HG03139 (cell line): Measurements from ENCODE around the gene CFAP61.
A peak's percentile ranks its signal among the peaks of the same experiment; 100 is the strongest.

ENCODE experiments used
- ATAC-seq: cut with Tn5 transposase; IDR thresholded peaks from one replicate; pipeline ENCODE4 v1.9.1; 2021; ENCODE audit not compliant: unreplicated experiment

CFAP61 gene

GRCh38 chr20:20167698-20168097 lies 115.4 kb downstream of the CFAP61 start:
- ATAC-seq: no peak

GRCh38 chr20:20173254-20173653 lies 120.9 kb downstream of the CFAP61 start:
- no peak for ATAC-seq

DNA sequence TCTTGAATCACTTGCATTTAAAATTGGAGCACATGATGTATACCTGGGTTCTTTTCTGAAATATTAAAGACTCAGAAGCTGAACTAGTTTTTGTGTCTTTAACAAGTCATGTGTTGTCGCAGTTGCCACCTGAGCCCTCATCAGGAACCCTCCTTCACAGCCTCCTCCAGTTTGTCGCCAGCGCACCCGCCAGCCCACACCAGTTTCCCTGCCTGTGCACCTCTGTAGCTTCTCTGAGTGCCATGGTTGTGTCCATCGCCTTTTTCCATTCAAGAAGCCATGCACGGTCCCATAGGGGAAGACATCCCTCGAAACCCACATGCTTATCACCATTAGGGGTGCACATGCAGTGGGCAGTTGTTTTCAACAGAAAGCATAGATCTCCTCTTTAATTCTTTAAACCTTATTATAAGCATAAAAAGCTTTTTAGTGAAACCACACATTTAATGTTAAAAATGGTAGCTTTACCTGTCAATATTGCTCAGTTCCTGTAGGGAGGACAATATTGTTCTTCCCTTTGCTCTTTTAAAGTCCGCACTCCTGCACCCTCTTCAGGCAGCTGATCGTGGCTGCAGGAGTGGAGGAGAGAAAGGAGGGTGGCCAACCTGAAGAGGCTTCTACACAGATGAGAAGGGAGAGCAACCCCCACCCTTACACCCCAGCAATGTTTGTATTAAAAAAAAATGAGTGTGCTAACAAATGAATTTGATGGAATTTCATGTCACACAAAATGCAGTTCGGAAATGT lies 121.9 kb downstream of the CFAP61 start:
- no peak for ATAC-seq

DNA sequence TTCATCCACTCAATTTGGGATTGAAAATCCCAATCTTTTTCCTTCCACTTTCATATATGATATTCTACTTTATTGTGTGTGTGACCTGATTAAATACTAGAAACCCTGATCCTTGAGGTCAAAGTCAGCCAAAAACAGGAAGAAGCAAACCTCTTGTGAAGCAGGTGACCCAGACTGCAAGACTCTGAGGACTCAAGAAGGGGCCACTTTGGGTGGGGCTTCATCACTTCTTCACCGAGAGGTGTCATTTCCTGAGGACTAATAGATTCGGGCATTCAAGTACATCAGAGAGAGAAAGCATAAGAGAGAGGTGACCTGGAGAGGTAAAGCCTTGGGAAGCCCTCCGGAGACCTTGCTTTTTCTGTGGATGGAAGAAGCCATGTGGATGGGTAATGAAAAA lies 129.0 kb downstream of the CFAP61 start:
- ATAC-seq: no peak

DNA sequence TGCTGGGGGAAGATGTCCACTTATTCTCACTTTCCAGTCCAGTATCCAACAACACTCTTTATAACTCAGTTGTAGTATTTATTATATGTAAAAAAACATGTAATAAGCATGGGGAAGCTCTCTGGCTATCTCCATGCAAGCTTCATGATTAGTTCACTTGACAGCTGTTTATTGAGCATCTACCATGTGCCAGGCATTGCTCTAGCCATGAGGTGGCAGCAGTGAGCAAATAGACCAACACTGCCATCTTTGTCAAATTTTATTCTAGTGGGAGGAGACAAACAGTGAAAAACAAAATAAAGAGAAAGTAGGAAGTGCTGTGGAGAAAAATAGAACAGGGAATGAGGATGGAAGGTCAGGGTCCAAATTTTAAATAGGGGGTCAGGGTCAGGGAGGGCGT lies 131.8 kb downstream of the CFAP61 start:
- no peak for ATAC-seq

- ATAC-seq: no peak
These were observed 132.4 kb downstream of the CFAP61 start for GRCh38 chr20:20184706-20185105.

GRCh38 chr20:20188647-20189046 lies 136.3 kb downstream of the CFAP61 start:
- ATAC-seq: no peak

DNA sequence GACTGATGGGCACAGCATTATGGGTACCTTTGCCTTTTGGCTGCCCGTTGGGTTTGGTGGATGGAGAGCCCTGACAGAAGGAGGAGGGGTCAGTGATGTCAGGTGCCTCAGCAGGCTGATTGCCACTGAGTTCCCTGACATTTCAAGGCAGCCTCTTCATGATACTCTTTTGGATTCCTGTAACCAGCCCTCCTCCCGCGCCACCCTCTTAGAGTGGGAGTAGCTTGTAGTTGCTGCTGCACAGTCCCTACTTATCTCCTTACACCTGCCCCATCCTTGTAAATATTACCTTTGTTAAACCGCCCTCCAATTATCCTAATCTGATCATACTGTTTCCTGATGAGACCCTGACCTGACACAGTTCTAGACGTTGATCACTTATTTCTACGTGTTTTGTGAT lies 140.0 kb downstream of the CFAP61 start:
- ATAC-seq: no peak

DNA sequence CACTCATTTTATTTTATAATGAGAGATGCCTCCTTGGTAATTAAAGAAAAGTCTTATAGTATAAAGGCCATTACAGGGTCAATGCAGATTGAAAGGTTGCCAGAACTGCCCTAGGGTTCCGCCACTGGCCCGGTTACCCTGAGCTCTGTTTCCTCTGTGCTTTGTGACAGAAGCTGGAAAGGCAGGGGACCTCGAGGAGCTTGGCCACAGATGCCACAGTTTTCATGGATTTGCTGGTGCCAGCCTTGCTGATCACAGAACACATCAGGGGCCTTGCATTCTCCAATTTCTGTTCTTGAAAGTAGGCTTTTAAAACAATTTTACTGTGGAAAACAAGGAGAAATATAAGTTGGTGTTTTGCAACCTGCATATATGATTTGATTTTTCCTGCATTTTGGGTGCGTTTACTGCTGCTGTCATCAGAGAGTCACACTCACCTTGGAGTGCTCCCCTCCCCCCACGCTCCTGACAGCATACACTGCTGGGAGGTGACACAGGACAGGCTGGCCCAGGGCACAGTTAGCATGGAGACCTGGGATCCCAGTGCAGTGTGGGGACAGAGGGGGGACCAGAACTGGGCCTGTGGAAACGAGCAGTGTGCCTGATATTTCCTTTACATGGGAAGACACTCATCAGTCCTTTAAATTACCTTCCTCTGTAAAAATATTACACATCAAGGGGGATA lies 142.8 kb downstream of the CFAP61 start:
- ATAC-seq: no peak

- ATAC-seq: no peak
These were observed 144.3 kb downstream of the CFAP61 start for GRCh38 chr20:20196610-20197009.

DNA sequence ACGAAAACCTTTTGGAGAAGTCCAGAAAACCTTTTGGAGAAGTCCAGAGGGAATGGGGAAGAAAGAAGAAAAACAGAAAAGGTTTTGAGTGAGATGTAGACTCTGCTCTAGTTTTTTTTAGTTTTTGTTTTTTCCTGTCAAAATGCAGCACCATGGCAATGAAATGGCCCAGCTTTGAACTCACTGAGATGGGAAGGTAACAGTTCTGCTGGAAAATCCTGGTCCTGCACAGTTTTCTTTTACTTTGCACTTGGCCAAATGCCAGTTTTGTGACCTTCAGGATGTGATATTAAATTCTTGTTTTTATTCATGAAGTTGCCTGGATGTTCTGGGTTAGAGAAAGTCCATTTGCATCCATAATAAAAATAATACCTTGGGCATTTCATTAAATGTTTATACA lies 145.7 kb downstream of the CFAP61 start:
- no peak for ATAC-seq

- ATAC-seq: no peak
These were observed 147.2 kb downstream of the CFAP61 start for GRCh38 chr20:20199361-20200160.

- ATAC-seq: no peak
These were observed 148.8 kb downstream of the CFAP61 start for GRCh38 chr20:20201124-20201523.

DNA sequence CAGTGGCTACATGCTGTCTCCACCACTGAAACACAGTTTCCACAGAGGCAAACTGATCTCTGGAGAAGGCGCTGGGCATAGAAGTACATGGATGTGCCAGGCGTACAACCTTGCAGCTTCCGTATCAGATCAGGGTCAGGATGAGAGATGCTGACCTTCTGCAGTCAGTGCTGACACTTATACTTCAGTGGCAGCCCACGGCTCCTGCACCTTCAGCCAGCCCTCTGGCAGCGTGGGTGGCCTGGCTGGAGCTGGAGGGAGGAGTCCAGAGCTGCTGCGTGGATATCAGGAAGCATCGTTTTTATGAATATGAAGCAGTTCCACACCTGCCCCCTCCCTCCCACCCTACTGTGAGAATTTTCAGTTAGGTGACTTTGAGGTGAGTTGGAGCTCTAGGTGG lies 149.3 kb downstream of the CFAP61 start:
- no peak for ATAC-seq

DNA sequence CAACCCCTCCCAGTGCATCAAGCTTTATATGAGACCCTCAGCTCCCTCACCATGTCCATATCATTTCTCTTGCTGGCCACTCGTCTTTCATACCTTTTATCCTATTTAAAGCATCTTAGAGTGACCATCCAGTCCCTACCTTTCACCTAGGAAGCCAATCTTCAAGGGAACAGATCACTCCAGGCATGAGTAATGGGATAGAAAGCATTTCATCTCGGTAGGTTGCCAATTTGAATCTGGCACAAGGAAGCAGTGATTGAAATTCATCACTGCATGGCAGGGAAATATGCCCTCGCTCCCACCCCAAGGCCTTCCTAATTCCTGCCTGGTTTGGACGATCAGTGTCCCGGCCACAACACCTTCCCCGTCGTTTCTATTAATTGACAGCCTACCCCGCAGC lies 150.4 kb downstream of the CFAP61 start:
- ATAC-seq: no peak

GRCh38 chr20:20203784-20204183 lies 151.5 kb downstream of the CFAP61 start:
- no peak for ATAC-seq

GRCh38 chr20:20204256-20204655 lies 151.9 kb downstream of the CFAP61 start:
- no peak for ATAC-seq

DNA sequence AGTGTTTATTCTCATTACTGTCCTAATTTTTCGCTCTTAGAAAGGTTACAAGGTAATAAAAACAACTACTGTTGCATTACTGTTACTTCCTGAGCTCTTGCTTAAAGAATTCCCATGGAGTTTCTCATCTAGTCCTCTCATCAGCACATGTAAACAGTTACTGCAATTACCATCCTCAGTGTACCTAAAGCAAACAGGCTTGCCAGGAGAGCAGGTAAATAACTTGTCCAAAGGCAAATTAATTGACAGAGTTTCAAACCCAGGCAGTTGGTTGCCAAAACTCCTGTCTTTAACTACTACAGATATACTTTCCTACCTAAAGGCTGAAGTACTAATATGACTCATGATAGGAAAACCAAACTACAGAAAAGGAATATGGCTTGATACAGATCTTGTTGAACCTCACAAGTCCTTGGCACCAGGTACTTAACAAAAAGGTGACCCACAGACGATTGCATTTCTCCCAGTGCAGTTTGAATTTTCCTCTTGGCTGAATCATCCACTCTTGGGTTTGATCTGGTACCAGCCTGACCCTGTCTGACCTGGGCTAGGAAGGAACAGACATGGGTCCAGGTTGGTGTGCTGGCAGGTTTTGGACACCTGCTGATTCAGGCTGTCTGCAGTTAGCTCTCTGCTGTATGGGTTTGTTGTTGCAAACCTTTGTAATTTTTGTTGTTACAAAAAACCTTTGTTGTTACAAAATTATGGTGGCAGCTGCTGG lies 153.0 kb downstream of the CFAP61 start:
- ATAC-seq: no peak

GRCh38 chr20:20205862-20206236 lies 153.5 kb downstream of the CFAP61 start:
- ATAC-seq: no peak

DNA sequence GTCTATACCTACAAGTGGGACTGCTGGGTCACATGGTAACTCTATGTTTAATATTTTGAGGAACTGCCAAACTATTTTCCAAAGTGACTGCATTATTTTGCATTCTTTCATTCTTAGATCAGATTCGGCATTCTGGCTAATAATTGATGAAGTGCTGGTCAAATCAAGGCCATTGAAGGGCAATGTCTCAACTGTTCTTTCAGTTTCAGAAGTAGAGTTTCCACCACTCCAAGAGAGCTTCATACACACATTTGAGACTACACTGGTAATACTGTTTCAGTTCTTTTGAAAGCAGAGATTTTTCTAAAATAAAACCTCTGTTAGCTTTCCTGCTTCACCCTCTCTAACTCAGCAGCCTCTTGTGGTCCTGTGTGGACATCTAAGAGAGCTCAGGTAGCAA lies 154.5 kb downstream of the CFAP61 start:
- ATAC-seq: peak; percentile 76

DNA sequence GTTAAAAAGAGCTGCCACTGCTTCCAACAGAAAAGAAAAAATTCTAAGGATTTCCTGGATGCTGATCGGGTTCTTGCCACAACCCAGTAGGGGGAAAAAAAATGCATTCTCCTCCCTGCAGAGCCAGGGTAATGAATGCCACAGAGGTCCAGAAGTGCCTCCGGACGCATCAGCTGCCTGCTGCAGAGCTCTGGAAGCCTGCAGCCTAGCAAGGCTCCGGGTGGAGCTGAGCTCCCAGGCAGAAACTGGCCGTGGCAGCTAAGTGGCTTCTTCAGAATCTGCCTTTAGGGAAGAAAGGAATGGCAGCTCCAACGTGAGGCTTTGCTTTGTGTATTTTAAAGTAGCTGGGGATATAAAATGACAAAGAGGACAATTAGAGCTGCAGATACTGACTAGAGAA lies 155.0 kb downstream of the CFAP61 start:
- ATAC-seq: no peak
